H9 (cell line): Measurements from ENCODE around the gene KDM3A. TPM values are rescaled to one million over a fixed set of nuclear protein-coding genes. Genes with fewer than 3 reads are reported as not detected.

Source experiments
- DNase-seq: peaks from one replicate; pipeline ENCODE4 v3.0.0-alpha.2; 2017
- H2AFZ ChIP-seq: one replicate; pipeline ENCODE4 v1.6.1; 2013; ENCODE audit warnings: mild to moderate bottlenecking, low read length, control low read depth, moderate library complexity
- H2AK5ac ChIP-seq: 2 replicates; pipeline ENCODE4 v1.6.1; 2013; ENCODE audit warnings: low read length, control low read depth, mixed read lengths; ENCODE audit not compliant: insufficient read length
- H2BK120ac ChIP-seq: one replicate; pipeline ENCODE4 v1.6.1; 2013; ENCODE audit warnings: low read depth, mild to moderate bottlenecking, low read length, control low read depth, inconsistent platforms; ENCODE audit not compliant: poor library complexity, severe bottlenecking
- H2BK12ac ChIP-seq: 2 replicates; pipeline ENCODE4 v1.6.1; 2013; ENCODE audit warnings: low read length, control low read depth, mixed read lengths, low read depth; ENCODE audit not compliant: insufficient read length
- H2BK15ac ChIP-seq: 2 replicates; pipeline ENCODE4 v1.6.1; 2013; ENCODE audit warnings: low read depth, low read length, control low read depth
- H2BK20ac ChIP-seq: one replicate; pipeline ENCODE4 v1.6.1; 2013; ENCODE audit warnings: low read depth, mild to moderate bottlenecking, low read length, control low read depth, inconsistent platforms; ENCODE audit not compliant: poor library complexity, severe bottlenecking
- H2BK5ac ChIP-seq: 2 replicates; pipeline ENCODE4 v1.6.1; 2013; ENCODE audit warnings: low read length, control low read depth, mixed read lengths; ENCODE audit not compliant: insufficient read length
- H3K14ac ChIP-seq: 2 replicates; pipeline ENCODE4 v1.6.1; 2013; ENCODE audit warnings: low read length, control low read depth; ENCODE audit not compliant: insufficient read depth
- H3K18ac ChIP-seq: 2 replicates; pipeline ENCODE4 v1.6.1; 2013; ENCODE audit warnings: low read depth, mild to moderate bottlenecking, mixed read lengths, low read length, control low read depth; ENCODE audit not compliant: insufficient read length
- H3K23ac ChIP-seq: 2 replicates; pipeline ENCODE4 v1.6.1; 2013; ENCODE audit warnings: low read length, control low read depth, mixed read lengths, low read depth; ENCODE audit not compliant: insufficient read length
- H3K23me2 ChIP-seq: 2 replicates; pipeline ENCODE4 v1.6.1; 2013; ENCODE audit warnings: low read depth, mild to moderate bottlenecking, mixed read lengths, low read length, control low read depth; ENCODE audit not compliant: insufficient read length, poor library complexity, severe bottlenecking
- H3K27ac ChIP-seq: 2 replicates; pipeline ENCODE4 v1.5.1; 2013; ENCODE audit warnings: low read length, control low read depth, mixed read lengths, low read depth; ENCODE audit not compliant: insufficient read length
- H3K27me3 ChIP-seq: 2 replicates; pipeline ENCODE4 v1.6.1; 2013; ENCODE audit warnings: low read length, control low read depth, inconsistent platforms; ENCODE audit not compliant: insufficient read depth
- H3K4ac ChIP-seq: 2 replicates; pipeline ENCODE4 v1.6.1; 2013; ENCODE audit warnings: low read depth, mild to moderate bottlenecking, control low read depth, inconsistent platforms, low read length, moderate library complexity
- H3K4me1 ChIP-seq: 2 replicates; pipeline ENCODE4 v1.6.1; 2013; ENCODE audit warnings: low read length, control low read depth, inconsistent platforms; ENCODE audit not compliant: insufficient read depth
- H3K4me2 ChIP-seq: 2 replicates; pipeline ENCODE4 v1.6.1; 2013; ENCODE audit warnings: low read length, control low read depth, mixed read lengths; ENCODE audit not compliant: insufficient read length, insufficient read depth
- H3K56ac ChIP-seq: 2 replicates; pipeline ENCODE4 v1.6.1; 2013; ENCODE audit warnings: low read depth, mild to moderate bottlenecking, mixed read lengths, low read length, control low read depth; ENCODE audit not compliant: insufficient read length
- H3K79me1 ChIP-seq: 2 replicates; pipeline ENCODE4 v1.6.1; 2013; ENCODE audit warnings: low read depth, mild to moderate bottlenecking, moderate library complexity, low read length, control low read depth, inconsistent platforms; ENCODE audit not compliant: insufficient read depth, poor library complexity, severe bottlenecking
- H3K79me2 ChIP-seq: 2 replicates; pipeline ENCODE4 v1.6.1; 2013; ENCODE audit warnings: low read length, control low read depth, inconsistent platforms; ENCODE audit not compliant: insufficient read depth
- H3K9ac ChIP-seq: 2 replicates; pipeline ENCODE4 v1.6.1; 2013; ENCODE audit warnings: low read length, control low read depth, mixed read lengths; ENCODE audit not compliant: insufficient read length; ENCODE audit errors: extremely low read depth
- H3K9me3 ChIP-seq: one replicate; pipeline ENCODE4 v1.6.1; 2013; ENCODE audit warnings: low read depth, low read length, inconsistent platforms; ENCODE audit not compliant: control insufficient read depth
- H3T11ph ChIP-seq: one replicate; pipeline ENCODE4 v1.6.1; 2013; ENCODE audit warnings: mild to moderate bottlenecking, low read length, control low read depth, inconsistent platforms
- H4K20me1 ChIP-seq: one replicate; pipeline ENCODE4 v1.6.1; 2013; ENCODE audit not compliant: control insufficient read depth, insufficient read length, insufficient read depth
- H4K5ac ChIP-seq: 2 replicates; pipeline ENCODE4 v1.6.1; 2013; ENCODE audit warnings: low read depth, mild to moderate bottlenecking, mixed read lengths, low read length, control low read depth; ENCODE audit not compliant: insufficient read length
- H4K8ac ChIP-seq: replicated peaks from 2 replicates; pipeline ENCODE4 v1.6.1; 2013; ENCODE audit warnings: low read length, control low read depth, mixed read lengths, low read depth; ENCODE audit not compliant: insufficient read length
- H4K91ac ChIP-seq: 2 replicates; pipeline ENCODE4 v1.6.1; 2013; ENCODE audit warnings: low read depth, mild to moderate bottlenecking, moderate library complexity, mixed read lengths, low read length, control low read depth; ENCODE audit not compliant: insufficient read length
- H3K27ac Mint-ChIP-seq, 3 experiments: 2 replicates in 2 of 3; 3 replicates in 1 of 3; pipeline ENCODE4 v1.8.0; 2020 to 2021; ENCODE audit warnings: mixed read lengths in 3 of 3, mild to moderate bottlenecking in 1 of 3, moderate library complexity in 1 of 3
- H3K27me3 Mint-ChIP-seq: 2 replicates; pipeline ENCODE4 v1.8.0; 2021; ENCODE audit warnings: low read depth, mild to moderate bottlenecking, moderate library complexity, mixed read lengths
- H3K36me3 Mint-ChIP-seq, 3 experiments: 2 replicates in 2 of 3; 3 replicates in 1 of 3; pipeline ENCODE4 v1.8.0; 2020 to 2021; ENCODE audit warnings: low read depth in 3 of 3, mixed read lengths in 3 of 3; ENCODE audit not compliant: insufficient read depth in 1 of 3
- H3K4me1 Mint-ChIP-seq, 2 experiments: 2 replicates each; pipeline ENCODE4 v1.8.0; 2020; ENCODE audit warnings: mixed read lengths in 2 of 2
- H3K4me3 Mint-ChIP-seq, 2 experiments: 2 replicates in 1 of 2; 3 replicates in 1 of 2; pipeline ENCODE4 v1.8.0; 2020 to 2021; ENCODE audit warnings: mild to moderate bottlenecking in 2 of 2, mixed read lengths in 2 of 2, moderate library complexity in 1 of 2
- H3K9me3 Mint-ChIP-seq, 2 experiments: 2 replicates in 1 of 2; 3 replicates in 1 of 2; pipeline ENCODE4 v1.8.0; 2020; ENCODE audit warnings: mild to moderate bottlenecking in 2 of 2, mixed read lengths in 2 of 2, moderate library complexity in 1 of 2
- CTCF ChIP-seq: fragments of 200-600 bp; sonication (generic); conservative IDR thresholded peaks from 3 replicates; pipeline ENCODE4 v1.8.0; 2021; ENCODE audit warnings: antibody characterized with exemption, mild to moderate bottlenecking
- WGBS: extraction: QIAGEN DNeasy Blood & Tissue Kit; methylation state at CpG from one replicate; pipeline ENCODE4 v1.1.7; 2013; ENCODE audit warnings: missing lambda C conversion rate, low lambda C conversion rate, mixed read lengths; ENCODE audit not compliant: insufficient read length; ENCODE audit errors: extremely low coverage; 5-methylcytosine and 5-hydroxymethylcytosine counted together
- total RNA-seq: library from RNA; stranded (reverse); gene quantifications from 2 replicates; pipeline ENCODE4 v1.2.1, GENCODE V29; 2021

The KDM3A gene
- total RNA-seq, 1 experiment from 2014 or later, result 28.1 TPM

- no peaks in the 10 kb centered on the region for H3K9me3 ChIP-seq
- no peak overlapping the region; a peak in 1 of 7 replicates for H3K27ac Mint-ChIP-seq
- no peak overlapping the region for H3T11ph ChIP-seq
- no peak overlapping the region for H4K91ac ChIP-seq
- H4K8ac ChIP-seq, result no peak overlapping the region
- H3K27ac ChIP-seq, result no peak overlapping the region
- no CpG with 5 or more reads among the region's 7 CpGs for WGBS
- no peak overlapping the region for H2BK120ac ChIP-seq
- H4K5ac ChIP-seq, result no peak overlapping the region
- H3K23me2 ChIP-seq, result no peaks in the 10 kb centered on the region
- no peaks in the 10 kb centered on the region for H3K27me3 ChIP-seq
- H3K23ac ChIP-seq, result no peak overlapping the region
- H3K79me1 ChIP-seq, result no peaks in the 10 kb centered on the region
- DNase-seq, result no peak
- no peak overlapping the region for H2BK12ac ChIP-seq
- H3K4me1 ChIP-seq, result no peaks in the 10 kb centered on the region
- H4K20me1 ChIP-seq, result no peaks in the 10 kb centered on the region
- no peak overlapping the region for H3K14ac ChIP-seq
- no peak overlapping the region; a peak in 1 of 5 replicates for H3K4me3 Mint-ChIP-seq
- H2BK5ac ChIP-seq, result no peak overlapping the region
- no peak overlapping the region for H2BK15ac ChIP-seq
- no peak overlapping the region for H2AK5ac ChIP-seq
- no peak for TF ChIP-seq CTCF
- H2AFZ ChIP-seq, result no peak overlapping the region
- H3K18ac ChIP-seq, result no peak overlapping the region
- no peaks in the 10 kb centered on the region; the same call in 1 of the 2 replicates for H3K27me3 Mint-ChIP-seq
- peaks cover 0 to 2% of the 10 kb centered on the region in 2 experiments; a peak in 2 of 4 replicates for H3K4me1 Mint-ChIP-seq
- no peaks in the 10 kb centered on the region for H3K36me3 Mint-ChIP-seq
- H3K79me2 ChIP-seq, result no peaks in the 10 kb centered on the region
- H3K9ac ChIP-seq, result no peak overlapping the region
- no peak overlapping the region for H3K4ac ChIP-seq
- H3K56ac ChIP-seq, result no peak overlapping the region
- H3K4me2 ChIP-seq, result no peak overlapping the region
- H3K9me3 Mint-ChIP-seq, result no peaks in the 10 kb centered on the region; a peak in 4 of 5 replicates
- no peak overlapping the region for H2BK20ac ChIP-seq
Observed at GRCh38 chr2:86398500-86399474, 42.4 kb upstream of the KDM3A start.
